GM12891 (cell line): ENCODE data around the gene CSNK2B.

ENCODE experiments used
- DNase-seq: peaks from one replicate; pipeline ENCODE4 v3.0.0; 2011; ENCODE audit warnings: low spot score; ENCODE audit not compliant: insufficient read length
- FAIRE-seq: peaks from 2 replicates; lab custom pipeline; 2011; peaks lifted over from hg19 to GRCh38; lab: Jason Lieb, UNC
- PAX5 ChIP-seq: IDR thresholded peaks from 2 replicates; pipeline ENCODE4 v1.6.1; 2011; ENCODE audit warnings: low read length, moderate library complexity, mild to moderate bottlenecking; ENCODE audit not compliant: insufficient read depth, severe bottlenecking
- POLR2A ChIP-seq: IDR thresholded peaks from 2 replicates; pipeline ENCODE4 v1.6.1; 2011; ENCODE audit warnings: low read depth, low read length, control low read depth
- POLR2AphosphoS5 ChIP-seq: IDR thresholded peaks from 2 replicates; pipeline ENCODE4 v1.6.1; 2011; ENCODE audit warnings: low read depth, low read length, control low read depth
- POU2F2 ChIP-seq: IDR thresholded peaks from 2 replicates; pipeline ENCODE4 v1.6.1; 2011; ENCODE audit warnings: low read depth, mild to moderate bottlenecking, control low read depth, low read length, moderate library complexity
- SPI1 ChIP-seq: IDR thresholded peaks from 2 replicates; pipeline ENCODE4 v1.6.1; 2011; ENCODE audit warnings: low read depth, low read length, control low read depth
- TAF1 ChIP-seq: IDR thresholded peaks from 2 replicates; pipeline ENCODE4 v1.6.1; 2011; ENCODE audit warnings: low read depth, low read length, control low read depth

Gene CSNK2B

GRCh38 chr6:31660381-31661261 lies 5.3 kb upstream of the CSNK2B start, which contains the start of gene C6orf47:
Gene C6orf47 (minus strand): TSS chr6:31660778. CDS start chr6:31659947, 831 bp downstream.
- peak; percentile 76 for TF ChIP-seq POLR2A
- no peak for TF ChIP-seq SPI1
- peak; percentile 71 for TF ChIP-seq POLR2AphosphoS5
- TF ChIP-seq PAX5: no peak
- no peak; the same call in 1 of the 2 replicates for TF ChIP-seq POU2F2
- peak; percentile 45; the same call in 1 of the 2 replicates for TF ChIP-seq TAF1
- DNase-seq (peak; percentile 81), FAIRE-seq (peak; percentile 31)

GRCh38 chr6:31661262-31662123 lies 4.4 kb upstream of the CSNK2B start:
- no peak for DNase-seq
- FAIRE-seq: no peak
- TF ChIP-seq SPI1 (peak; percentile 24), PAX5 (no peak), POLR2A (0 out of 2 replicates have a peak, but pooled peaks have one; percentile 35)

- FAIRE-seq (no peak), DNase-seq (no peak)
- TF ChIP-seq POLR2AphosphoS5: no peak
- no peak for TF ChIP-seq POU2F2
- TF ChIP-seq SPI1: no peak
- no peak for TF ChIP-seq PAX5
- TF ChIP-seq TAF1: no peak
- TF ChIP-seq POLR2A: no peak
These were observed 3.7 kb upstream of the CSNK2B start for GRCh38 chr6:31662124-31662723.

GRCh38 chr6:31663126-31663960 lies 2.5 kb upstream of the CSNK2B start:
- no peak for TF ChIP-seq POLR2A
- no peak for TF ChIP-seq POU2F2
- no peak for TF ChIP-seq POLR2AphosphoS5
- TF ChIP-seq PAX5: no peak
- no peak for DNase-seq
- no peak for FAIRE-seq

GRCh38 chr6:31663961-31664789 lies 1.7 kb upstream of the CSNK2B start:
- TF ChIP-seq POLR2A (no peak), POLR2AphosphoS5 (no peak)
- no peak for FAIRE-seq
- no peak for DNase-seq

- TF ChIP-seq POLR2AphosphoS5 (no peak; the same call in 1 of the 2 replicates), POU2F2 (peak; percentile 69; the same call in 1 of the 2 replicates), POLR2A (no peak), TAF1 (peak; percentile 45; the same call in 1 of the 2 replicates), SPI1 (peak; percentile 78), PAX5 (no peak)
- DNase-seq (peak; percentile 67), FAIRE-seq (peak; percentile 92)
These were observed 935 bp upstream of the CSNK2B start, which contains the start of gene GPANK1 for GRCh38 chr6:31664790-31665500. Gene GPANK1 (minus strand): TSS chr6:31664997. CDS start chr6:31664478, 519 bp downstream.

- FAIRE-seq (no peak), DNase-seq (no peak)
- TF ChIP-seq POLR2AphosphoS5: no peak
- no peak for TF ChIP-seq TAF1
- no peak for TF ChIP-seq SPI1
- TF ChIP-seq POU2F2: no peak
- TF ChIP-seq PAX5: no peak
- no peak for TF ChIP-seq POLR2A
These were observed 571 bp downstream of the CSNK2B start for GRCh38 chr6:31666337-31666965.

- no peak for DNase-seq
- no peak for FAIRE-seq
- TF ChIP-seq PAX5 (no peak), POLR2AphosphoS5 (no peak), TAF1 (no peak), POLR2A (no peak), POU2F2 (no peak), SPI1 (no peak)
These were observed 3.8 kb downstream of the CSNK2B start, which contains the start of gene LY6G5B for GRCh38 chr6:31669676-31670075. Gene LY6G5B (plus strand): TSS chr6:31669976. CDS start chr6:31670951, 975 bp downstream.
